Stimulated activated CD8-positive, alpha-beta memory T cell treated with anti-CD3 and anti-CD28 coated beads, Interleukin-12 subunit alpha, Interleukin-12 subunit beta, amount 100 ng/mL, for 24 hours (primary cell): ENCODE results near the gene MMP25.
"Not testable (repeated sequence)": the region's sequence is repeated elsewhere in the genome, so short reads cannot be mapped to it uniquely, and the experiment has no call there.

Experiments
- DNase-seq: peaks from one replicate; pipeline ENCODE4 v3.0.0-alpha.2; 2020; ENCODE audit errors: extremely low read depth

The MMP25 gene

GRCh38 chr16:3072148-3072547 lies 25.8 kb downstream of the MMP25 start:
- not testable (repeated sequence) for DNase-seq

DNA sequence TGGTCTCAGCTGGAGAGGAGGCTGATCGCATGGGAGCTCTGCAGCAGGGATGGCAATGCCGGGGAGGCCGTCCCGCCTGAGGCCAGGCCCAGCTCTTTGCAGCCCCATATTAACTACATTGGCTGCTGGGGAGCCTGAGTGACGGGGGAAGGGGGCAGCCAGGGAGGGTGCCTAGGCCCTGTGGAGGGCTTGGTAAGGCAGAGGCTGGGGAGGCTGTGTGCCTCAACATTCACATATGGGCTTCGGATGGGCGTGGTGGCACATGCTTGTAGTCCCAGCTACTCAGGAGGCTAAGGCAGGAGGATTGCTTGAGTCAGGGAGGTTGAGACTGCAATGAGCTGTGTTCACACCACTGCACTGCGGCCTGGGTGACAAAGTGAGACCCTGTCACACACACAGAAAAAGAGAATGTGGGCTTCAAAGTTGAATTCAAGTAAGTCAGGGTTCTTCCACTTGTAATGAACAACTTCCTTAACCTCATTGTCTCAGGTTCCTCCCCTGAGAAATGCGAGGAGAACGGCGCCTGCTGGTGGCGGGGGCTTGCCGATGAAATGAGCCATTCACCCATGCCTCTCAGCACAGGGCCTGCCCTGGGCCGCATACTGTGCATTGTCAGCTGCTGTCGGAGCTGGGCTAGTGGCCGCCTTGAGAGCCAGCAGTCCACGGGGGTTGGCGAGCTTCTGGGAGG lies 26.4 kb downstream of the MMP25 start:
- not testable (repeated sequence) for DNase-seq

- DNase-seq, result no peak
Measured at GRCh38 chr16:3073448-3073847, 27.1 kb downstream of the MMP25 start.

DNA sequence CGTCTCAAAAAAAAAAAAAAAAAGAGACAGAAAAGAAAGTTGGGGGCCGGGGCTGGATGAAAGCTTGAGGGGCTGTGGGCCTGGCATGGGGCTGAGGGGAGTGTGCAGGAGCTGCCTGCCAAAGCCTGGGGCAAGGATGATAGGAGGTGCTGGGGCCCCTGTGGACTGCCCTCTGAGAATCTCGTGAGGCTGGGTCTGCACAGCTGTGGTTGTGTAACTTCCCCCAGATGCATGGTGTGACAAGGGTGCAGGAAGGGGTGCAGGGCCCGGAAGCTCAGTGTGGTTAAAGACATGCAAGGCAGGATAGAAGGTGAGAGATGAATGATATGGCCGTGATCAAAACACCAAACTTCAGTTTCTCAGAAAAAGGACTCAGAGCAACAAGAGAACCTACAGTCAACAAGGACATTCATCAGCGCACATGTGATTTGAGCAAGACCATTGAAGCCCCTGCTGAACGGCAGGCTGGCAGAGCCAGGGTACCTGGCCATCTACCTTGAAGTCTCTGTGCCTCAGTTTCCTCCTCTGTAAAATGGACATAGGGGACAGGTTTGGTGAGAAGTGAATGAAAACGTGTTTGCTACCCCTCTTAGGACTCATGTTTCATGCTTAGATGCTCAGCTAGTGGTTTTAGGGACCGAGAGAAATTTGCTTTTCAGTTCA lies 28.6 kb downstream of the MMP25 start:
- DNase-seq, result no peak

GRCh38 chr16:3075523-3075915 lies 29.2 kb downstream of the MMP25 start:
- no peak for DNase-seq

DNA sequence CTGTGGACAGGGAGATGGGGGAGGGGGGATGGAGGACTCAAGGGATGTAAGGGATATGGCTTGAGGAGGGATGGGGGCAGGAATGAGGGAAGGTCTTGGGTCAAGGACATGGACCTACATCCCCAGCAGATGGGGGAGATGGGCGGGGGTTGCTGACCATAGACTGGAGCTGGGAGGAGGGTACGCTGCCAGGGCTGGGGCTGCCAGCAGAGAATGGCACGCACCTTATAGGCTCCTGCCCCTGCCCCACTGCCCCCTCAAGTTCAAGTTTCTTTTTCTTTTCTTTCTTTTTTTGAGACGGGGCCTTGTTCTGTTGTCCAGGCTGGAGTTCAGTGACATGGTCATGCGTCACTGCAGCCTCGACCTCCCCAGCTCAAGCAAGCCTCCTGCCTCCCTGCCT lies 29.6 kb downstream of the MMP25 start:
- DNase-seq, result not testable (repeated sequence)

DNA sequence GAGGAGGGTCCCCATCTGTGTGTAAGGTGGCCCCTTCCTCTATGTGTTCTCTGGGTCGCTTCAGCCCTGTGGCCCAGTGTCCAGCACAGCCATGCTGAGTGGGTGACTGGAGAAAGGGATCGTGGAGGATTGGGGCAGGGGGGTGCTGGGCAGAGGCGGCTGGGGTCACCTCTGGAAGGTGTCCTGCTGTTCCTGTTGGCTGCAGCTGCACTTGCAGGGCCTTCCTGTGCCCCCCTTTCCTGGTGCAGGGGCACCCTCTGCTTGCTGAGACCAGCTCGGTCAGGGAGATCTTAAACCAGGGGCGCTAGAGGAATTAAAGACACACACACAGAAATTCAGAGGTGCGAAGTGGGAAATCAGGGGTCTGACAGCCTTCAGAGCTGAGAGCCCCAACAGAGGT lies 30.2 kb downstream of the MMP25 start:
- no peak for DNase-seq

DNA sequence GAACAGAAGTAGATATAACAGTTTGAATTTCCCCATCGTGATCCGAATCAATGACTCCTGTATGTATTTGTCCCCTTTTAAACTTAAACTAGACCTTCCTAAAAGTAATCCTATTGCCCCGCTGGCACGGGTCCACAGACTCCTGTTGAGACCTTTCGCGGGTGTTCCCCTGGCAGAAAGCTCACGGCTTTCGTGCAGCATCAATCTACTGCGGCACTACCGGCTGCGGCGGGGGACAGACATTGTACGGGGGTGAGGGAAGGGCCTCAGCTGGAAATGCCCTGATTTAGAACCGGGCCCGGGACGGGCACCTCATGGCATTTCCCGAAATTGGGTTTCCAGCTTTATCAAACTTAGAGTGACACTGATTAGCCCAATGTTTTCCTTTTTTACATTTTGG lies 33.7 kb downstream of the MMP25 start:
- DNase-seq, result no peak

GRCh38 chr16:3081957-3082356 lies 35.6 kb downstream of the MMP25 start:
- not testable (repeated sequence) for DNase-seq

DNA sequence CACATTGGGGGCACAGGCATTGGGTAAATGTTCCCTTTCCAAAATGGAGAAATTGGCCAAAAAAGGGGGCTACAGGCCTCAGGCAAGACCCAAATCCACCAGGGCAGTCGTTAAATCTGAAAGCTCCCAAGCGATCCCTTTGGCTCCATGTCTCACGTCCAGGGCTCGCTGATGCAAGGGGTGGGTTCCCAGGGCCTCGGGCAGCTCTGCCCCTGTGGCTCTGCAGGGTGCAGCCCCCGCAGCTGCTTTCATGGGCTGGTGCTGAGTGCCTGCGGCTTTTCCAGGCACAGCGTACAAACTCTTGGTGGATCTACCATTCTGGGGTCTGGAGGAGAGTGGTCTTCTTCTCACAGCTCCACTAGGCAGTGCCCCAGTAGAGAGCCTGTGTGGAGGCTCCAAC lies 37.0 kb downstream of the MMP25 start:
- DNase-seq, result not testable (repeated sequence)

DNA sequence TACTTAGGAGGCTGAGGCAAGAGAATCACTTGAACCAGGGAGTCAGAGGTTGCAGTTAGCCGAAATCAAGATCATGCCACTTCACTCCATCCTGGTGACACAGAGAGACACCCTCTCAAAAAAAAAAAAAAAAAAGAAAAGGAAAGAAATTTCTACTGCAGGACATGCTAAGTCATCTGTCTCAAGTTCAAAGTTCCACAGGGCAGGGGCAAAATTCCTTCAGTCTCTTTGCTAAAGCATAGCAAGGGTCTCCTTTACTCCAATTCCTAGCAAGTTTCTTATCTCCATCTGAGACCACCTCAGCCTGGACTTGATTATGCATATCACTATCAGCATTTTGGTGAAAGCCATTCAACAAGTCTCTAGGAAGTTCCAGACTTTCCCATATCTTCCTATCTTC lies 38.1 kb downstream of the MMP25 start:
- no peak for DNase-seq

GRCh38 chr16:3084969-3085670 lies 38.8 kb downstream of the MMP25 start:
- DNase-seq, result no peak

DNA sequence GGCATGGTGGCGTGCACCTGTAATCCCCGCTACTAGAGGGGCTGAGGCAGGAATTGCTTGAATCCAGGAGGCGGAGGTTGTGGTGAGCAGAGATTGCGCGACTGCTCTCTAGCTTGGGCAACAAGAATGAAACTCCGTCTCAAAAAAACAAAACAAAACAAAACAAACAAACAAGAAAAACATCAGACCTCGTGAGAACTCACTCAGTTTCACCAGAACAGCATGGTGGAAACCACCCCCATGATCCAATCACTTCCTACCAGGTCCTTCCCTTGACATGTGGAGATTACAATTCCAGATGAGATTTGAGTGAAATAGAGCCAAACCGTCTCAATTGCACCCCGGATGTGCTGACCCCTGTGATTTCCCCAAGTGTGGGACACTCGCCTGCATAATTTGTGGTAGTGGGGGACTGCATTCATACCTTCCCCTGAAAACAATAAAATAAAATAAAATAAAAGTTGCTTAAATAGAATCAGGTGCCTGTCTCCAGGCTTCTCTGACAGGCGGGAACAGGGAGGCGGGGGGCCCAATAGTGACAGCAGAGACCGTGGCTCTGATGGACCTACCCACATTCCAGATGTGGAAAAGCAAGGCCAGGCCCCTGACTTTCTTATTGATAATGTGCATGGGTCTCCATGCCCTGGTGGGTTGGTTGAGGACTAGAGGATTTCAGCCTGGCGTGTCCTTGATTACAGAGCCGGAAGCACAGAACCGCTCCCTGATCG lies 39.7 kb downstream of the MMP25 start:
- no peak for DNase-seq

DNA sequence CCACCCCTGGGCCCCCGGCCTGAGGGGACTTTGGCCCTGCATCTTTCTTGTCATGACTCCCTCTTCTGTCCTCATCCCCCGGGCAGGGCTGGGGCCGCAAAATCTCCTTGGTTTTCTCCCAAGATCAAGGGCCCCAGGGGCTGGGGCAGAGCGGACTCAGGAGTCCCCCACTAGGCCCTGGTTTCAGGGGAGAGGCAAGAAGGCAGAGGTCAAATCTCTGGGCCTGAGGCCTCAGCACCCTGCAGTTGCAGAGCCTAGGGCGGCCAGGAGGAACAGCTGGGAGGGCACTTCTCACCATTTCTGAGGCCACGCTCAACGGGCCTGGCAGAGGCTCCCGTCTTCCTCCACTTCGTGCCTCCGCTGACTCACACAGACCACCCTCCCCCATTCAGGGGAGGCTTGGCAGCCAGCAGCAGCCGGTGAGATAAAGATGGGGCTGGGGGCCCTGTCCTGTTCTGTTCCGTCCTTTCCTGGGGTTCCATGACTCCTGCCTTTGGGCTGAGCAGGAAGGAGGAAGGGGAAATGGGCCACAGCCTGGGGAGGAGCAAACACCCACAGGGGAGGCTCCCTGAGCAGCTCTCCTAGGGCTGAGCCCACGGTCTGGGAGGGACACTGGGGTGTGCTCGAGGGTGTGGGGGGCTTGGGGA lies 40.4 kb downstream of the MMP25 start:
- DNase-seq, result no peak

DNA sequence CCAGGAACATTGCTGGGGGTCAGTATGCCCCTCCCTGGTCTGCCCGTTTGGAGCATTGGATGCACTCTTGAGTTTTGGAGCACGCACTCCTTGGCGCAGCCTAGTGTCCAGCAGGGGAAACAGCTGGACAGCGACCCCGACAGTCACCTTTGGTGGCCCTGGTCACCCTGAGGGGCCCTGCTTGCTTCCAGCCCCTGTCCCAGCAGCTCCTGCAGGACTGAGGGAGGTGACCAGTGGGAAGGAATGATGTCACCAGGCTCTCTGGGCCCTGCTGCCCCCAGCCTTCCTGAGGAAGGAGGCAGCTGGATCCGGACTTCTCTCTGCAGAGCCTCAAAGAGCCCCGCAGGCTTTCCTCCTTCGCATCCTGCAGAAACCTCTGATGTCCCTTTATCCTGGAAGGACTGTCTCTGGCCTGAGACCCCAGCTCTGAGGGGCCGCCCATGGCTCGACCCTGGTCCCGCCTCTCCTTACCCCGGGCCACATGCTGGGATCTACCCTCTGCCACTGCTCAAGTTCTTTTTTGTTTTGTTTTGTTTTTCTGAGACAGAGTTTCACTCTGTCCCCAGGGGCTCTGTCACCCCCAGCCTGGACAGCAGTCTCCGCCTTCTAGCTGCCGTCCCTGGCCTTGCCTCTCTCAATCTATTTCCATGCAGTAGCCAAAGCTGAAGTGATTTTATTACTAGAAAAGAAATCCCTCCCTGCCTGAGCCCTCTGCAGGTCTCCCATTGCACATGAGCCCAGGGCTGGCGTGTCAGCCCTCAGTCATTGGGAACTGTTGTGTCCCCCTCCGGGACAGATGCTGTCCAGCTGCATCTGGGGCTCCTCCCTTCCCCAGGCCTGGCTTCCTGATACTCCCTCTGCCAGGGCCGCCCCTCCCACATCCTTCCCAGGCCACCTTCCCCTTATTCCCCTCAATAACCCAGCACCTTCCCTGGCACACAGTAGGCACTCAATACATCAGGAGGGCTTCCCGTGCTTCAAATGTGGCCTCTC lies 41.2 kb downstream of the MMP25 start:
- no peak for DNase-seq

DNA sequence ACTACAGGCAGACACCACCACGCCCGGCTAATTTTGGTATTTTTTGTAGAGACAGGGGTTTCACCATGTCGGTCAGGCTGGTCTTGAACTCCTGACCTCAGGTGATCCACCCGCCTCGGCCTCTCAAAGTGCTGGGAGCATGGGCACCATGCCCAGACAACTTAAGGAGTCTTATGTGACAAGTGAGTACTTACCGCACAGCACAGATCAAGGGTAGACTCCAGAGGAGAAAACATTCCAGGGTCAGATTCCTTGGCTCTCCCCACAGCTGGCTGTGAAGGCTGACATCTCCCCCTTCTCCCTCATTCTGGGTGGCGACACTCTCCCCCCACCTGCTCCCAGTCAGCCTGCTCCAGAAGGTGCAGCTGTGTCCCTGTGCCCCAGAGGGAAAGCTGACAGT lies 42.1 kb downstream of the MMP25 start:
- no peak for DNase-seq

DNA sequence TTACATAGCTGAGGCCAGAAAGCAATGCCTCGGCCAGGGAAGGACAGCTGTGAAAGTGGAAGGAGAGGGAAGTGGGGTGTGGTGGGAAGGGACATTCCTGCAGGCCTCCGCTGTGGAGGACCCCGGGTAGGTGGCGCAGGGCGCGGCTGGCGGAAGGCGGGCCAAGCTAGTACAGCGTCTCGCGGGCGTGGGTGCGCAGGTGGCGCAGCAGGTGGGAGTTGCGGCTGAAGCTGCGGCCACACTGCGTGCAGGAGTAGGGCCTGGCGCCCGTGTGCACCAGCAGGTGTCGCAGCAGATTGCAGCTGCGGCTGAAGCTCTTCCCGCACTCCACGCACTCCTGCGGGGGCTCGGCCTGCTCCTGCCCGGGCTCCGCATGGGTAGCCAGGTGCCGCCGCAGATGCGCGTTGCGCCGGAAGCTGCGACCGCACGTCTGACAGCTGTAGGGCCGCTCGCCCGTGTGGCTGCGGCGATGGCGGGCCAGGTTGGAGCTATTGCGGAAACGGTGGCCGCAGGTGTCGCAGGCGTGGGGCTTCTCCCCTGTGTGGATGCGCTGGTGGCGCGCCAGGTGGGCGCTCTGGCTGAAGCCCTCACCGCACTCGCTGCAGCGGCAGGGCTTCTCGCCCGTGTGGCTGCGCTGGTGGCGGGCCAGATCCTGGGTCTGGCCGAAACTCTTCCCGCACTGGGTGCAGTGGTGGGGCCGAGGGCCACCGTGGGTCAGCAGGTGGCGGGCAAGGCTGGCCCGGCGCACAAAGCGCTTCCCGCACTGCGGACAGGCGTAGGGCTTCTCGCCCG lies 42.8 kb downstream of the MMP25 start:
- DNase-seq, result no peak

DNA sequence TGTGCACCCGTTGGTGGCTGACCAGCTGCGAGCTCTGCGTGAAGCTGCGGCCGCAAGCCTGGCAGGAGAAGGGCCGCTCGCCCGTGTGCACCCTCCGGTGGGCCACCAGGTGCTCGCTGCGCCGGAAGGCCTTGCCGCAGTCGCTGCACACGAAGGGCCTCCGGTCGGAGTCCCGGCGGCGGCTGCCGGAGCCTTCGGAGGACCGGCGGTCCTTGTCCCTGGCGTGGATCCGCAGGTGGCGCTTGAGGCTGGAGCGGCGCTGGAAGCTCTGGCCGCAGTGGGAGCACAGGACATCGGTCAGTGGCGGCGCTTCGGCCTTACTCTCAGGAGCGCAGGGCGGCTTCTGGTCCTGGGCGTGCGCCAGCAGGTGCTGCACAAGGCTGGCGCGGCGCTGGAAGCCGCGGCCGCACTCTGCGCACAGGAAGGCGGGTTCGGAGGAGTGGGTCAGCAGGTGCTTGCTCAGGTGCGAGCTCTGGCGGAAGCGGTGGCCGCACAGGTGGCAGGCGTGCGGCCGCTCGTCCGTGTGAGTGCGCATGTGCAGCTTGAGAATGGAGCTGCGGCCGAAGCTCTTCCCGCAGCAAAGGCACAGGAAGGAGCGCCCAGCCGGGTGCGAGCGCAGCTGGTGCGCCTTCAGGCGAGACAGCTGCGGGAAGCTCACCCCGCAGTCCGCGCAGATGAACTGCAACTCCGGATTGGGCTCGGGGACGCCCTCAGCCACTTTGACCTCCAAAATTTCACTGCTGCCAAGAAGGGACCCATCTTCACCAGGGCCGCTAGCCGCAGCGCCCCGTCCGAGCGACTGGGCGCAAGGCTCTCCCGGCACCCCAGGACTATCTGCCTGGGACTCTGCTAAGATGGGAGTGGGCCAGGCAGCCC lies 43.6 kb downstream of the MMP25 start:
- DNase-seq, result no peak

GRCh38 chr16:3091551-3091950 lies 45.2 kb downstream of the MMP25 start:
- DNase-seq, result no peak
